H1 (cell line): ENCODE data around the gene GSTA1. TPM values are rescaled to one million over a fixed set of nuclear protein-coding genes. Genes with fewer than 3 reads are reported as not detected.
"Not testable (repeated sequence)": the region's sequence is repeated elsewhere in the genome, so short reads cannot be mapped to it uniquely, and the experiment has no call there.

Experiments used
- CTCF ChIA-PET: fragments of 300-600 bp; sonication (Branson Sonifier 250); formaldehyde crosslinking; loops from one replicate; lab custom pipeline; 2021; ENCODE audit not compliant: partially characterized antibody; lab: Charles Lee
- POLR2A ChIA-PET: fragments of 300-600 bp; sonication (Branson Sonifier 250); formaldehyde crosslinking; loops from one replicate; lab custom pipeline; 2021; ENCODE audit warnings: inconsistent platforms; ENCODE audit not compliant: partially characterized antibody; lab: Charles Lee
- DNase-seq, 2 experiments: peaks; one replicate each; pipeline versions ENCODE4 v3.0.0 to v3.0.0-alpha.2; 2010 to 2022; ENCODE audit warnings: low spot score in 2 of 2, low read depth in 1 of 2, mixed read lengths in 1 of 2
- FAIRE-seq: peaks from 2 replicates; lab custom pipeline; 2011; peaks lifted over from hg19 to GRCh38; lab: Jason Lieb, UNC
- H2AFZ ChIP-seq: 2 replicates; pipeline ENCODE4 v1.8.1; 2012; ENCODE audit warnings: low read length, inconsistent platforms
- H2AK5ac ChIP-seq: 2 replicates; pipeline ENCODE4 v1.6.1; 2013; ENCODE audit warnings: low read depth, low read length
- H2BK120ac ChIP-seq: replicated peaks from 2 replicates; pipeline ENCODE3; 2013; ENCODE audit warnings: low read depth, low read length, inconsistent platforms
- H2BK12ac ChIP-seq: 2 replicates; pipeline ENCODE4 v1.6.1; 2013; ENCODE audit warnings: low read depth, low read length
- H2BK15ac ChIP-seq: 2 replicates; pipeline ENCODE4 v1.6.1; 2013; ENCODE audit warnings: low read length
- H2BK20ac ChIP-seq: 2 replicates; pipeline ENCODE4 v1.6.1; 2013; ENCODE audit warnings: low read length
- H2BK5ac ChIP-seq: 2 replicates; pipeline ENCODE4 v1.6.1; 2013; ENCODE audit warnings: low read depth, low read length
- H3K14ac ChIP-seq: 2 replicates; pipeline ENCODE4 v1.6.1; 2013; ENCODE audit warnings: inconsistent platforms; ENCODE audit not compliant: insufficient read length
- H3K18ac ChIP-seq: 2 replicates; pipeline ENCODE4 v1.6.1; 2013; ENCODE audit warnings: low read length; ENCODE audit errors: extremely low read depth
- H3K23ac ChIP-seq: 2 replicates; pipeline ENCODE4 v1.6.1; 2013; ENCODE audit warnings: inconsistent platforms; ENCODE audit not compliant: insufficient read length
- H3K23me2 ChIP-seq: 2 replicates; pipeline ENCODE4 v1.6.1; 2013; ENCODE audit warnings: low read depth, low read length
- H3K27ac ChIP-seq: 2 replicates; pipeline ENCODE4 v1.6.1; 2011; ENCODE audit warnings: low read depth, low read length, inconsistent platforms
- H3K27me3 ChIP-seq, 4 experiments: replicated peaks in 1 of 4; 1 replicate in 1 of 4; 2 replicates in 3 of 4; pipeline versions ENCODE4 v1.6.1 to v1.8.1; 2011 to 2013; ENCODE audit warnings: low read length in 3 of 4, mild to moderate bottlenecking in 3 of 4, inconsistent platforms in 2 of 4, mixed read lengths in 2 of 4, moderate library complexity in 1 of 4; ENCODE audit not compliant: control insufficient read depth in 3 of 4, insufficient read depth in 3 of 4; ENCODE audit errors: extremely low read depth in 1 of 4
- H3K36me3 ChIP-seq, 4 experiments: 2 replicates each; pipeline versions ENCODE4 v1.6.1 to v1.8.1; 2011 to 2013; ENCODE audit warnings: mild to moderate bottlenecking in 4 of 4, low read length in 3 of 4, moderate library complexity in 2 of 4, control low read depth in 1 of 4, inconsistent platforms in 1 of 4; ENCODE audit not compliant: insufficient read depth in 4 of 4, control insufficient read depth in 2 of 4
- H3K4ac ChIP-seq: replicated peaks from 2 replicates; pipeline ENCODE3; 2013; ENCODE audit warnings: low read length, low read depth, mixed read lengths, inconsistent platforms; ENCODE audit not compliant: insufficient read length
- H3K4me1 ChIP-seq, 4 experiments: replicated peaks in 1 of 4; 1 replicate in 1 of 4; 2 replicates in 3 of 4; pipeline versions ENCODE4 v1.6.1 to v1.8.1; 2011 to 2013; ENCODE audit warnings: low read length in 3 of 4, inconsistent platforms in 2 of 4, mixed read lengths in 1 of 4; ENCODE audit not compliant: insufficient read depth in 4 of 4, control insufficient read depth in 3 of 4
- H3K4me2 ChIP-seq, 2 experiments: 2 replicates each; pipeline versions ENCODE4 v1.6.1 to v1.8.1; 2011 to 2013; ENCODE audit warnings: low read depth in 2 of 2, low read length in 2 of 2, control low read depth in 1 of 2, inconsistent platforms in 1 of 2, mild to moderate bottlenecking in 1 of 2; ENCODE audit not compliant: insufficient read depth in 1 of 2
- H3K4me3 ChIP-seq, 4 experiments: fragments of 200-600, 300-600 bp in 1 of 4; sonication (generic), shearing (Covaris generic), sonication (Bioruptor Twin) in 1 of 4; 2 replicates each; pipeline versions ENCODE4 v1.5.1 to v1.8.1; 2011 to 2016; ENCODE audit warnings: low read length in 4 of 4, low read depth in 3 of 4, control low read depth in 2 of 4, inconsistent platforms in 2 of 4, mild to moderate bottlenecking in 2 of 4, mixed read lengths in 1 of 4, moderate library complexity in 1 of 4; ENCODE audit not compliant: insufficient read depth in 2 of 4; ENCODE audit errors: extremely low read depth in 1 of 4
- H3K56ac ChIP-seq: replicated peaks from 2 replicates; pipeline ENCODE3; 2013; ENCODE audit warnings: low read depth, mild to moderate bottlenecking, mixed read lengths, low read length, inconsistent platforms; ENCODE audit not compliant: insufficient read length
- H3K79me1 ChIP-seq: 2 replicates; pipeline ENCODE4 v1.6.1; 2013; ENCODE audit warnings: low read depth, low read length, control low read depth
- H3K79me2 ChIP-seq, 2 experiments: 2 replicates each; pipeline versions ENCODE4 v1.6.1 to v1.8.1; 2012 to 2013; ENCODE audit warnings: low read length in 2 of 2, mild to moderate bottlenecking in 2 of 2, inconsistent platforms in 1 of 2; ENCODE audit not compliant: insufficient read depth in 2 of 2, control insufficient read depth in 1 of 2
- H3K9ac ChIP-seq, 4 experiments: replicated peaks in 1 of 4; 1 replicate in 1 of 4; 2 replicates in 3 of 4; pipeline versions ENCODE4 v1.6.1 to v1.8.1; 2011 to 2013; ENCODE audit warnings: low read depth in 3 of 4, low read length in 3 of 4, control low read depth in 2 of 4, mild to moderate bottlenecking in 2 of 4, moderate library complexity in 2 of 4, inconsistent platforms in 1 of 4; ENCODE audit errors: extremely low read depth in 1 of 4
- H3K9me3 ChIP-seq, 2 experiments: 2 replicates each; pipeline versions ENCODE4 v1.6.1 to v1.8.1; 2012 to 2013; ENCODE audit warnings: mild to moderate bottlenecking in 2 of 2, moderate library complexity in 2 of 2, control low read depth in 1 of 2, inconsistent platforms in 1 of 2, low read depth in 1 of 2, low read length in 1 of 2, mixed read lengths in 1 of 2; ENCODE audit not compliant: insufficient read depth in 2 of 2
- H4K20me1 ChIP-seq, 2 experiments: replicated peaks in 1 of 2; 2 replicates each; pipeline versions ENCODE3 to v1.8.1; 2011 to 2013; ENCODE audit warnings: inconsistent platforms in 2 of 2, low read length in 2 of 2, mild to moderate bottlenecking in 1 of 2; ENCODE audit not compliant: insufficient read depth in 2 of 2, control insufficient read depth in 1 of 2
- H4K5ac ChIP-seq: 2 replicates; pipeline ENCODE4 v1.6.1; 2013; ENCODE audit warnings: low read length, low read depth, mixed read lengths, inconsistent platforms; ENCODE audit not compliant: insufficient read length
- H4K8ac ChIP-seq: 2 replicates; pipeline ENCODE4 v1.8.0; 2013; ENCODE audit warnings: mild to moderate bottlenecking, moderate library complexity, low read length, inconsistent platforms; ENCODE audit not compliant: insufficient read depth; ENCODE audit errors: extremely low read depth
- H4K91ac ChIP-seq: replicated peaks from 2 replicates; pipeline ENCODE3; 2013; ENCODE audit warnings: low read length, mixed read lengths, inconsistent platforms; ENCODE audit not compliant: insufficient read length
- WGBS, 2 experiments: shearing (Covaris generic) in 1 of 2; methylation state at CpG; one replicate each; pipeline versions ENCODE4 v1.1.6 to v1.1.7; 2013 to 2015; ENCODE audit warnings: low lambda C conversion rate in 2 of 2, mixed read lengths in 2 of 2, inconsistent platforms in 1 of 2, low coverage in 1 of 2, missing lambda C conversion rate in 1 of 2; ENCODE audit not compliant: insufficient replicate concordance in 2 of 2, insufficient coverage in 1 of 2, insufficient read length in 1 of 2; ENCODE audit errors: extremely low coverage in 1 of 2, missing lambda C conversion rate in 1 of 2; 5-methylcytosine and 5-hydroxymethylcytosine counted together
- polyA plus RNA-seq, 7 experiments: library from polyadenylated mRNA; depleted of rRNA in 3 of 7; stranded (reverse) in 5 of 7; unstranded in 2 of 7; fragments of >200 nt in 5 of 7; fragments of 200-250 nt in 2 of 7; gene quantifications; 1 replicate in 5 of 7; 2 replicates in 1 of 7; 4 replicates in 1 of 7; pipeline versions ENCODE4 v1.2.1 to v1.2.3, GENCODE V29; 2011 to 2013; ENCODE audit warnings: missing spikeins in 2 of 7, mixed read lengths in 2 of 7
- total RNA-seq: library from RNA; stranded (reverse); fragmentation: NEBNext Ultra II Directional; extraction: Animal tissue kit (Norgen Biotek cat#: 25700); gene quantifications from 2 replicates; pipeline ENCODE4 v1.2.1, GENCODE V29; 2021

GSTA1 gene
- total and polyA plus RNA-seq, 2 of the 8 experiments (the other 6 are each of a cell fraction or from before 2014, with no cell fraction given) = 0.08 TPM; not detected in 1

GRCh38 chr6:52828621-52829020, 25.0 kb upstream of the GSTA1 start:
- POLR2A ChIA-PET = not testable (repeated sequence)
- CTCF ChIA-PET = interaction anchor here (0.6 to 2.1 kb wide), 5 partner anchors 10 to 798 kb away, joined by 3 to 12 read pairs (median 3); no protein-coding TSS in a partner anchor

More at GRCh38 chr6:52828621-52829020, 25.0 kb upstream of the GSTA1 start:
- not testable (repeated sequence) for H2BK120ac ChIP-seq, H4K5ac ChIP-seq, H3K14ac ChIP-seq, H2BK15ac ChIP-seq, FAIRE-seq, H2BK12ac ChIP-seq, H3K56ac ChIP-seq, DNase-seq, H3K4ac ChIP-seq, H3K79me2 ChIP-seq, H2AFZ ChIP-seq, H3K18ac ChIP-seq, H3K27me3 ChIP-seq, H2AK5ac ChIP-seq, H3K79me1 ChIP-seq, H3K23ac ChIP-seq, H4K91ac ChIP-seq, H3K4me3 ChIP-seq, H3K27ac ChIP-seq, H4K20me1 ChIP-seq, H3K9ac ChIP-seq, H2BK20ac ChIP-seq, H3K36me3 ChIP-seq, H3K4me1 ChIP-seq, H3K4me2 ChIP-seq, H2BK5ac ChIP-seq, H4K8ac ChIP-seq, H3K23me2 ChIP-seq
- peaks cover 6 to 29% of the 10 kb centered on the region in 2 experiments for H3K9me3 ChIP-seq
- WGBS, 2 experiments = 92% methylated on average over 4 of the region's 4 CpGs; no CpG with 5 or more reads in 1 of the 2 experiments
